Measurements from ENCODE around the gene MPP4.
"Not testable (repeated sequence)": the region's sequence is repeated elsewhere in the genome, so short reads cannot be mapped to it uniquely, and the experiment has no call there.

Gene MPP4

DNA sequence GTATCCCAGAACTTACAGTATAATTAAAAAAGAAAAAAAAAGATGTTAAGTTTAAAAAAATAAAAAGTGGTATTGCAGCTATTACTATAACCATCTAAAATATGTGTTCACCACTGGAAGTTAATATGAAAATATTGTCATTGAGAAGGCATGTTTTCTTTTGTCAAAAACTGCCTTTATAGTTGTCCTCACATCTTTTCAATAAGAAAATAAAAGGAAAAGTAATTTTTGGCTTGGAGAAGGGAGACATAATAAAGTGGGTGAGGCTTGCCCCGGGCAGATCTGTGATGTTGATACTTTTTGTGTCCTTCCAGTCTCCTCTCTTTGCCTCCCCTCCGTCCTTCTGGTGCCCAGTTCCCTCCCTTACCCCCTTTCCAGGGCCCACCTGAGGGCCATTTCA is 24.9 kb downstream of the MPP4 start:
- DNase-seq (ENCODE audit: low read depth in 3 of 3), result no peak

DNA sequence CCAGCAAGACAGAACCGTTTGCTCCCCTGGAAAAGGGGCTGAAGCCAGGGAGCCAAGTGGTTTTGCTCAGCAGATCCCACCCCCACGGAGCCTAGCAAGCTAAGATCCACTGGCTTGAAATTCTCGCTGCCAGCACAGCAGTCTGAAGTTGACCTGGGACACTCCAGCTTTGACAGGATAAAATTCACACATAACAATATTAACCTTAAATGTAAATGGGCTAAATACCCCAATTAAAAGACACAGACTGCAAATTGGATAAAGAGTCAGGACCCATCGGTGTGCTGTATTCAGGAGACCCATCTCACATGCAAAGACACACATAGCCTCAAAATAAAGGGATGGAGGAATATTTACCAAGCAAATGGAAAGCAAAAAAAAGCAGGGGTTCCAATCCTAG is 27.2 kb downstream of the MPP4 start:
- DNase-seq (ENCODE audit: low read depth in 3 of 3), result not testable (repeated sequence)

DNA sequence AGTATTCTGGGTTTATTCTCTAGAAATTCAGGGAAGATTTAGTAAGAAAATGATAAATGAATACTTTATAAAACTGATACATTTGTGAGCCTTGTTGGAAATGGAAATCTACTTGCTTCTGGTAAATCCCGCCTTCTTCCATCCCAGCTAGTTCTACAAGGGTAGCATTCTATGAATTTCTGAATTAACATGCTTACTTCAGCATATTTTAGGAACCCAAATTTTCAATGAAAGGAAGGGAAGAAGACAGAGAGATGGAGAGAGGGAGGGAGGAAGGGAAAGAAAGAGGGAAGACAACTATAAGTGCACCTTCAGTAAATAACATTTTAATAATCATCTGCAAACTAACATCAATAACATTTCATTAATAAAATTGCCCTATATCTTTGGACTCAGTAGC is 28.6 kb downstream of the MPP4 start:
- no peak for DNase-seq (ENCODE audit: low read depth in 3 of 3)

DNA sequence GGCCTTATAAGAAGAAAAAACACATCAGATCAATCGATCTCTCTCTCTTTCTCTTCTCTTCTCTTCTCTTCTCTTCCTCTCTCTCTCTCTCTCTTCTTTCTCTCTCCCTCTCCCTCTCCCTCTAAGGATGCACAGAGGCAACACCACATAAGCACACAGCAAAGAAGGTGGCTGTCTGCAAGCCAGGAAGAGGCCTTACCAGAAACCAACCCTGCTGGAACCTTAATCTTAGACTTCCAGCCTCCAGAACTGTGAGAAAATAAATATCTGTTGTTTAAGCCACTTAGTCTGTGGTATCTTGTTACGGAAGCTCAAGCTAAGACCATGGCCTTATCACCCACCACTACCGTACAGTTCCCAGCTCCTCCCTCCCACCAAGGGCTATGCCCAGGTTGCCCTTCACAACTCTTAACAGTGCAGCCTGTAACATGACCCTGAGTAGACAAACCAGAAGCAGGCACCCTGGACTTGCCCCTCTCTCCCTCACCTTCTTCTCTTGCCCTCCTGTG is 30.0 kb downstream of the MPP4 start:
- no peak for DNase-seq (ENCODE audit: low read depth in 3 of 3)

DNA sequence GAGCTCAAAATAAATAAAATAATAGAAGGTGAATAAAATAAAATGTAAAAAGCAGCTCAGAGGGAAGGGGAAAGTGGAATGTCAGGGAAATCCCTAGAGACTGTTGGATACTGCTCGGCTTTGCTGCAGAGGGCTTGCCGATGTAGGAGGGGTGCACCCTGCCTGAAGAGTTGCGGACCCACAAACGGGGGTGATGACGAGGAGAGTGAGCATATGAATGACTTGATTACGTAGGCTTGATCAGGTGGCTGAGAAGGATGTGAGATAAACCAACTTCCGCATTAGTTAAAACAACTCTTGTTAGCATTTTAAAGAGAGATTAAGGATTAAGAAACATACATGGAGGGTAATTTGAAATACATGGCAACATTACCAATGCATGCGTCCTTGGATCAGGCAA is 34.1 kb downstream of the MPP4 start:
- no peak for DNase-seq (ENCODE audit: low read depth in 3 of 3)

DNA sequence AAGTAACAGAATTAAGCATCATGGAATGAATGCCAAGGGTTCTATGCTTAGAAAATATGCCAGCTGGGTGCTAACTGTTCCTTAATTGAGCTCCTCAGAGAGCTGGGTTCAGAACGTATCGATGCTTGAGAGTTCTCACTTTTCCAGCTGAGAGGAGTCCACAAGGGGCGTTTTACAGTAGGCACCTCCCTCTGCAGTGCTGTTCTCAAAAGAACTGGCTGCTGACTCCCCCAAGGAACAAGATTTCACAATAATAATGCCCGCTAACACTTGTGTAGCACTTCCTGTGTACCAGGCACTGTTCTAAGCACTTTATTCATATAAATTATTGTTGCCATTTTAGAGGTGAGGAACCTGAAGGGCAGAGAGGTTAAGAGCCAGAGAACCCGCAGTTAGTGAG is 37.1 kb downstream of the MPP4 start:
- DNase-seq (ENCODE audit: low read depth in 3 of 3), result no peak

DNA sequence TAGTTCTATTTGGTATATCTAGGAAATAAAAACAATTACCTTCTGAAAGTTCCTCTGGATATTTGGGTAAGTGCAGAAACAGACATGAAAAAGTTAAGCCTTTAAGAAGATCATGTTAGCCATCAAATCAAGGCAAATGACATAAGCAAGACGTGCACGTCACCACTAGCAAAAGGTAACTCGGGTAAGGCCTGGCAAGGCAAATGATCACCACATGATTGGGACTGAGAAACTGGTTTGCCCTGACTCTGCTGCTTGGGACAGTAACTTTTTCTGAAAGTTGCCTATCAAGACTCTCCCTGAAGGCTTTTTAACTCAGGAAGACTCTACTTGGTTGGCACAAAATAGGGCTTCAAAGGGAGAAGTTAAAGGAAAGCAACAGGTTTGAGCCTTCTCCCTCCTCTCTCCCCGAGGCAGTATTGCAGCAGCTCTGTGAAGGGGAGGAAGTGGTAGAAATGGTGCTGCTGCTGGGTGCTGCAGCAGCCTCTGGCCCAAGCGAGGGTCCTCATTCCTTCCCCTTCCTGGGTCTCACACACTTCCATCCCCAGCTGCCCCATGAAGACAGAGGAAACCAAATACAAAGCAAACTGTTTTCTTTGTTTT is 38.0 kb downstream of the MPP4 start:
- DNase-seq (ENCODE audit: low read depth in 3 of 3), result no peak

DNA sequence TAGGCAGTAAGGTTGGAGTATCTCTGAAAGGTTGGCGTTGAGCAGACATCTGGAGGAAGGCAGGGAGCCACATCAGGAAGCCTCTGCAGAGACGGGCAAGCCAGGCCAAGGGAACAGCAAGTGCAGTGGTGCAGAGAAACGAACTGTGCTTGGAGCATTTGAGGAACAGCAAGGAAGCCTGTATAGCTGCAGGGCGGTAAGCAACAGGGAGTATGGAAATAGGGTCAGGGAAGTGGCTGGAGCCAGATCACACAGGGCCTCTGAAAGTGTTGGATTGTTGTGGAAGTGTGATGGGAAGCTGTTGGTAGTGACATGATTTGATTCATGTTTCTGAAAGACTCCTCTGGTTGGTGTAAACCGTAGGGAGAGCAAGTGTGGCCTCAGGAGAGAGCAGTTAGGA is 41.7 kb downstream of the MPP4 start:
- no peak for DNase-seq (ENCODE audit: low read depth in 3 of 3)

DNA sequence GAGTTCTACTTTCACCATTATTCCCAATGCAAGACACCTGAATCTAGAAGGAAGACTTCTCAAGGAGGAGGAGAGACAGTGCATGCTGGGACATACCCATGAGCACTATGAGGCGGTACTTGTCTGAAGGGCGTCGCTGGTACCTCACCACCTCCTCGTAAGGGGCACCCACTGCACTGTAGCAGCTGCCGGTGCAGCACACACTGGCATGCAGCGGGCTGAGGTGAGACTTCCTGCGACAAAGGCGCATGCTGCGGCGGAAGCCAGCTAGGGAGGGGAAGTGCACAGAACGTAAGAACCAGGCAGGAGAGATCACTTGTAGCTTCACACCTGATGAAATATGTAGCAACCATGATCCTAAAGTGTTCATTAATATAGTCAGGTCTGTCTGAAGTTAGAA is 42.3 kb downstream of the MPP4 start:
- DNase-seq (ENCODE audit: low read depth in 3 of 3), result no peak

DNA sequence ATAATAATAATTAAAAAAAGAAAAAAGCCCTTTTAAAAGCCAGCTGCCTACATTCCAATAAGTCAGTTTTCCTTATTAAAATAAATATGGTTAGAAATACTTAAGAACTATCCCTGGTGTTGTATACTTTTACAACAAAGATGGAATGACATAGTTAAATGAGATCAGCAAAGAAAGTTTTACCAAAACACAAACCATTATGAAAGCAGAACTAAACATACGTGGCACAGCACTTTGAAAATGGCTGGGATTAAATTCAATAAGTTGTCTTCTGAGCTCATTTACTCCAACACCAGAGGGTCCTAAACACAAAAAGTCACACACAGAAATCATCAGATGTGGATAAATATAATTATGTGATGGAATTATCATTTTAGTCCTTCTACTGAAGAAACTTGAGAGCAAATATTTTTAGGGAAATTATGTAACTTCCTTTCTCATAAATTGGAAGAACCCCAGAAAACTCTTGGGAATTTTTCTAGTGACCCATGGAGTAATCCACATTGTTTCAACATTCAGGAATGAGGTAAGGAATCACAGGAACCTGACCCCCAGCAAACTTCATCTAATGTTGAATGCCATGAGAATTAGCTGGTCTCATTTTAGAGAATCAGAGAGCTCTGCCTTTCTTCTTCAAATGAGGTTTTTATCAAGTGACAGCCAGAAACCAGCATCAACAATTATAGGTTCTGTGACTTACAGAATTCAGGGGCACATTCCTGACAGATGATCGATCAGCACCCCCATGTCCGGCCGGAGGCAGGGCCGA is 43.6 kb downstream of the MPP4 start:
- DNase-seq (ENCODE audit: low read depth in 3 of 3), result no peak

DNA sequence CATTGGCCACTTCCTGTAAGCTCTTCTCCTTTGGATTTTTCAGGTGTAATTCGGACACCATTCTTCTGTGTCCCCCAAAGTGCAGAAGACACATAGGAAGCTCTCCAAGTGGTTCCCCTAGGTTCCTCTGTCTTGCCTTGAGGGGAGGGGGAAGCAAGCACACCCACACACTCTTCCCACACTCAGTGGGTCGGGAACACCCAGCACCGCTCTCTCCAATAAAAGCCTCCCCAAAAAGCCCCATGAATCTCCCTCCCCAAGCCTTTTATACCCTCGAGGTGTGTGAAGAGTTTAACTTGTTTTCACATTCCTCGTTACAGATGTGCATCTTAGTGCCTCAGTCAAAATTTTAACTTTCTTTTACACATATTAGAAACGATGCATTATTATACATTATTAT is 45.2 kb downstream of the MPP4 start:
- no peak for DNase-seq (ENCODE audit: low read depth in 3 of 3)

DNA sequence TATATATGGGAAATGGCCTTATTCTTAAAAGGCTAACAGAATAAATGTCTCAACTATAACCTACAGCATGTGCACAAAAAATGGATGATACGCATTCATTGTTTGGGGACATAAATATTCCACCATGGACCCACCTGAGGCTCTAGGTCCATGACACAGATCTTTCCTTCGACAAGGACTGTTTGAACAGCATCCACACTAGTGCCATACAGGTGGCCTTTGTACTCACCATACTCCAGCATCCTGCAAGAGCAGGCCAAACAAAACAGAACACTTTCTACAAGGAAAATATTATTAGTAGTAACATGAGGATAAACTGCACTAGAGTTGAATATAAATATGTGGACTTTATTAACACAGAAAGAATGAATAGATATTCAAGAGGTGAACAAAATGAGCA is 49.0 kb downstream of the MPP4 start:
- no peak for DNase-seq (ENCODE audit: low read depth in 3 of 3)

DNA sequence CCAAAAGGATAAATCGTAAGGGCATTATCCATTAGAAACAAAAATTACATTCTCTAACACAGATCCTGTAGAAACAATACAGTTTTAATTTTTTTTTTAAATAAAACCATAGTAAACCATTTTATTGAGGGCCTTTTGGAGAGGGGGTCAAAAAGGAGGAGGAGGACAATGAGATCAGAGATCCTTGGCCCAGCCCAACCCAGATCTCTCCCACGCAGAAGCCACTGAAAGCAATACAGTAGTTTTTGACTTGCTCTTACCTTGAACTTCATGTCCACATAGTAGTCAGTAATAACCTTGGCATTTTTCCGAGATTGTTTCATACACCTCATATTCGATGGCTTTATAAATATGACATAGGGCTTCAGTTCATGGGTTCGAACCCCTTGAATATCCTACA is 51.0 kb downstream of the MPP4 start:
- DNase-seq (ENCODE audit: low read depth in 3 of 3), result no peak

DNA sequence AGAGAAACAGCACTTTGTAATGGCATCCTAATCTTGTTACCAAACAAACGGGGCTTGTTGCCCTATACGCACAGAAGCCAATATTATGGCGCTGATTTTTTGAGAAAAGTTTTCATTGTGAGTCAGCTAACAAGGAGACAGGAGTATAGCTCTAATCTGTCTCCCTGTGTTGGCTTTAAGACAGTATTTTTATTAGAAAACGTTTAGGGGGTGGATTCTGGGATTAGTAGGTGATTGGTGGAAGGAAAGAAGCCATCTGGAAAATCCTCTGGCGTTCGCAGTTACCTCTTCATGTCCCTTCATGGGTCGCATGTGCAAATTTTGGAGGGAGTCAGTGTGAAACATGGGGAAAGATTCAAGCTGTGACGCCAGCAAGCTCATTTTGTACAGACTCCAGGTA is 54.4 kb downstream of the MPP4 start:
- no peak for DNase-seq (ENCODE audit: low read depth in 3 of 3)

DNA sequence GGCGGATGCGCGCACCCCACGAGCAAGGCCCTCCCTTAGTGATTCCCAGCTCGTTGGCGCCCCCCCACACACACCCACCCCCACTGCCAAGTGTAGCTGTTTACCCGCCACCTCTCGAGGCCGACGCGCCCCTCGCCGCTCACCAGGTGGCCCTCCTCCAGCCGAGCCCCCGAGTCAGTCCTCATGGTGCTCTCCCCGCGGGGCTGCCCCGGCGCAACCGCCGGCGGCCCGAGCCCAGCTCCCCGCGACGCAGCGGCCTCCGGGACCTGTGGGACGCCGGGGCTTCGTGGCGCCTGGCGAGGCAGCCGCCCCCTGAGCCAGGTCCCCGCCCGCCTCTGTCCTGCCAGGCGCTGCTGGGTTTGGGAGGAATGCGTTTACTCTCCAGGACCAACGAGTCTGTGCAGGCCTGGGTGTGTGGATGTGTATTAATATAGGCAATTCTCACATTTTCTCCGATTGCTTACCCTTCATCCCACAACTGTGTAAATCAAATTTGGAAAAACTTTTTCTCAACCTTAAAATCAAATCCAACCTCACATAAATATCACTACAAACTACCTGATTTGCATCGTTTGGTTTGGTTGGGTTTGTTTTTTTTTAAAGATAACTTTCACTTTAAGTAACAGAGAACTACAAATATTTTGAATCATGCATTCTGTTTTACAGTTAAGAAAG is 55.1 kb downstream of the MPP4 start, which contains the start of gene TMEM237:
TSS of gene TMEM237 (minus strand) at position 288 of the 675 bp plus-strand sequence. CDS start at position 185, 103 bp downstream.
- peak; percentile 28 to 32 (median 28) for DNase-seq (ENCODE audit: low read depth in 3 of 3)

DNA sequence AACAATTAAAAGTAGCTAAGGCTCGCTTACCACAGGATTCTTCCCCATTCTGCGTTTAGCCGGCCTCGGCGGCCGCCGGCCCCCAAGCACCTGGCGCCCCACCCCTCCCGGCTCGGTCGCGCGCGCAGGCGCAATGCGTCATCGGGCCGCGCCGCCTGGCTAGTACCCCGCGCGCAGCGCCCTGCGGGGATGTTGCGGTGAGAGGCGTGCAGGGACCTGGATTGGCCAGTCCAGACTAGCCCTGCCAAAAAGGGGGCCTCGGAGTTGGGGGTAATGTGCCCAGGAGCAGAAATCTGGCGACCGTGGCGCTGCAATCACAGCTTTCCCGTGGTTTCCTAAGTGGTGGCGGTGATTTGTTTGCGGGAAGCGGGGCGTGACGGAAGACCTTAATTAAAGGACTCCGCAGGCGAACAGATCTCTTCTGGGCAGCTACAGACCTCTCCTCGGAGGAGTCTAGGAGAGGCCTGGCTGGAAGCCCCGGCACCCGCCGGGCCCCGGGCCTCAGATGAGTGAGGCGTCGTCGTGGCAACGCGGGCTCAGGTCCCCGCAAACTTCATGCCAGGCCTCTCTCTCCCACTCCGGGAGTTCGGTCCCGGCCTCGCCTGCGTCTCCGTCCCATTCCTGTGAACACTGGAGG is 55.7 kb downstream of the MPP4 start:
- DNase-seq (ENCODE audit: low read depth in 3 of 3), result peak; percentile 66 to 77 (median 73)

DNA sequence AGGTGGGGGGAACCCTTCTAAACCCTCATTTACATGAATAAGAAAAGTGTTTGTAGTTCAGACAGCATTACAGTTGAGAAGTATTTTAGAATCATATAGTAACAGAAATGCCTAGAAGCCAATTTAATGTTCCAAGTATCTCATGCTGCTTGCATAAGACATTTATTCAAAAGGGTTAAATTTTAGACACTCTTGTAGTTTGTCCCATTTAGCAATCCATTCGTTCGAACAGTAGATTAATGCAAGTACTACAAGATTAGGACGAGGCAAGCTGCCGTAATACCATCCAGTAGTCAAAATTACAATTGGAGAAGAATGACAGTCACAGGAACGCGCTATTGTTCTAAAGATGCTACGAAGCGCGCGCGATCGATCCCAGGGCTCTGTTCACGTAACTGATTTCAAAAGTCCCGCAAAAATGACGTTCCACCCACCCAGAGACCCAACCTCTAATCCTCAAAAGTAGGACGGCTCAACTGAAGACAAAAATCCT is 56.3 kb downstream of the MPP4 start:
- no peak for DNase-seq (ENCODE audit: low read depth in 3 of 3)

DNA sequence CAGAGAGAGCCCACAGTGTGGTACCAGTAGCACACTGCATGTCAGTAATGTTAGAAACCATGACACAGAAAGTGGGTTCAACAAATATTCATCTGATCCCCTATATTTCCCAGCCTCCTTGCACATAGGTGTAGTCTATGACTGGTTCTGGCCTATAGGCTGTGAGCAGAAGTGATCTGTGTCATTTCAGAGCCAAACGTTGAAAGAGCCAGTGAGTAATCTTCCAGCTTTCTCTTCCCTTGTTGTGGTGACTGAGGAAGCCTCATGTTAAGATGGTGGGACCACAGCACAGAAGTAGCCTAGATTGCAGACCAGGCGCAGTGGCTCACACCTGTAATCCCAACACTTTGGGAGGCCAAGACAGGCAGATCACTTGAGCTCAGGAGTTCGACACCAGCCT is 59.2 kb downstream of the MPP4 start:
- DNase-seq (ENCODE audit: low read depth in 3 of 3), result no peak

DNA sequence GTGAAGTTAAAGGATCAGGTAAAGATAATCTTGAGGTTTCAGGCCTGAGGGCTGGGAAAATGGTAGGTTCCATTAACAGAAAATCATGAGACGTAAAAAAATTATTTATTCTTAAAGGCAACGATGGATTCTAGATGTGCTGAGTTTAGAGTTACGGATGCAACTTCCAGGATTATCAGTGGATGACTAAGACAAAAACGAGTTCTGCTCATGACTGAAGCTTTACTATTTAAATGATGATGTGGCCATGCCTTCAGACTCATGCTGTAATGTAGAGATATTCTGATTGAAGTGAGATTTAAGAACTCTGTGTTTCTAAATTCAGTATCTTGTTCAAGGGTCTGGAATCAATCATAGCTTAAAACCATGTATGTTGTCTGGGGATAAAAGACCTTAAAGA is 60.1 kb downstream of the MPP4 start:
- DNase-seq (ENCODE audit: low read depth in 3 of 3), result no peak

DNA sequence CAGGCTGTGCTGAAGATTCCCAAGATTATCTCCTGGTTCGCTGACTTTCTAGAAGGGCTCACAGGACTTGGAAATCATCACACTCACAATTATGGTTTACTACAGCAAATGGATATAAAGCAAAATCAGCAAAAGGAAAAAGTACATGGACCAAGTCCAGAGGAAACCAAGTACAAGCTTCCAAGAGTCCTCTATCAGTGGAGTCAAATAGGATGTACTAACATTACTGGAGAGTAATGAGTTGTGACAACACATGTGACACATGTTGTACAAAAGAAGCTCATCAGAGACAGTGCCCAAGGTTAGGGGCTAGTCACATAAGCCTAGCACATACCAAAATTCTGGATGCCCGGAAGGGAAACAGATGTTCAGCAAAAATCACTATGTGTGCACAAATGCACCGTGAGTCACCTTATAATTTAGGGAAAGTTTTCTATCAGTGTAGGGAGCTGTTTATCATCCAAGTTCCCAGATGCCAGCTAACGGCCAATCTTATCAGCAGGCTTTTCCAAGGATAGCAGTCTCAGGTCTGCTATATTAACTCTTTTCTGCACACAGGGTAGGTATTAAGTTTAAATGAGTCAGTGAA is 64.7 kb downstream of the MPP4 start:
- DNase-seq (ENCODE audit: low read depth in 3 of 3), result no peak

DNA sequence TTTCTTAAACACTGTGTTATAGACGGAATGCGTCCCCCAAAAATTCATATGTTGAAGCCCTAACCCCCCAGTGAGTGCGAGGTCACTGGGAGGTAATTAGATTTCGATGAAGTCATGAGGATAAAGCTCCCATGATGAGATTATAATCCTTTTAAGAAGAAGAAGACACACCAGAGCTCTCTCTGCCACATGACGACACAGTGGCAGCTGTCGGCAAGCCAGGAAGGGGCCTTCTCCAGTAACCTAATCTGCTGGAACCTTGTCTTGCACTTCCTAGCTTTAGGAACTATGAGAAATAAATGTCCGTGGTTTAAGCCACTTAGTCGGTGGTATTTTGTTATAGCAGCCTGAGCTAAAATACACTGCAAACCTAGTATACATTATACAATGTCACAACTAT is 67.4 kb downstream of the MPP4 start:
- DNase-seq (ENCODE audit: low read depth in 3 of 3), result no peak

DNA sequence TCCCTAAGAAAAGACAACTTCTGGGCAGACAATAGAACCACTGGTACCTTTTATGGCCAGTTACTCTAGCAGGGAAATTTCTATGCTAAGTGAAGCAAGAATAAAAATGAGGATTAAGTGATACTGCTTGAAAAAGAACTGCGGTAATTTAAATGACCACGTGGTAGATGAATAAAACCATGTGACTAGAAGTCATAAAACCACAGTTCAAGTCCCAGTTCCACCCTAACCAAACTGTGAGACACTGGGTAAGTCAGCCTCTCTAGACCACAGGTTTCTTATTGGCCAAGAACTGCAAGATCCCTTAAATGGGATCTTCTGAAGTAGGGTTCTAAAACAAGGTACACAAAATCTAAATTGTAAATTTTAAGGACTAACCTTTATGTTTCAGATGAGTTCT is 67.9 kb downstream of the MPP4 start:
- no peak for DNase-seq (ENCODE audit: low read depth in 3 of 3)
